ENCODE data around the gene PTPRG. TPM values are rescaled to one million over a fixed set of nuclear protein-coding genes. Genes with fewer than 3 reads are reported as not detected.

The PTPRG gene
- total and polyA plus RNA-seq, 7 donors: 0.69 to 76.3 (median 62.7) TPM

DNA sequence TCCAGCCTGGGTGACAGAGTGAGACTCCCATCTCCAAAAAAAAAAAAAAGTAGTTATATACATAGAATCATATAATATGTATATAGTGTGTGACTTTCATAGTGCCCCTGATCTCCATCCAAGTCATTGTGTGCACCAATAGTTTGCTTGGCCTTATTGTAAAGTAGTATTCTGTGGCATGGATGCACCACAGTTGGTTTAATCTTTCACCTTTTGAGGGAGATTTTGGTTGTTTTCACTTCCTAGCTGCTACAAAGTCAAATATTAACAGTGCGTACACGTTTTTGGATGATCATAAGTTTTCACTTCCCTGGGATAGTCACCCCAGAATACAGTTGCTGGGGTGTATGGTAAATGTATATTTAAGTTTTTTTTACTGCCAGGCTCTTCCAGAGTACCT, 162.8 kb downstream of the PTPRG start:
- H3K9me3 ChIP-seq: no peaks in the 10 kb centered on the region
- no peak for DNase-seq
- no peaks in the 10 kb centered on the region for H3K36me3 ChIP-seq
- TF ChIP-seq POLR2AphosphoS5 (IDR thresholded peaks at IDR 0.05) (no peak), EP300 (IDR thresholded peaks at IDR 0.05) (no peak), POLR2A (IDR thresholded peaks at IDR 0.05) (no peak)
- TF ChIP-seq, protein P1, sequence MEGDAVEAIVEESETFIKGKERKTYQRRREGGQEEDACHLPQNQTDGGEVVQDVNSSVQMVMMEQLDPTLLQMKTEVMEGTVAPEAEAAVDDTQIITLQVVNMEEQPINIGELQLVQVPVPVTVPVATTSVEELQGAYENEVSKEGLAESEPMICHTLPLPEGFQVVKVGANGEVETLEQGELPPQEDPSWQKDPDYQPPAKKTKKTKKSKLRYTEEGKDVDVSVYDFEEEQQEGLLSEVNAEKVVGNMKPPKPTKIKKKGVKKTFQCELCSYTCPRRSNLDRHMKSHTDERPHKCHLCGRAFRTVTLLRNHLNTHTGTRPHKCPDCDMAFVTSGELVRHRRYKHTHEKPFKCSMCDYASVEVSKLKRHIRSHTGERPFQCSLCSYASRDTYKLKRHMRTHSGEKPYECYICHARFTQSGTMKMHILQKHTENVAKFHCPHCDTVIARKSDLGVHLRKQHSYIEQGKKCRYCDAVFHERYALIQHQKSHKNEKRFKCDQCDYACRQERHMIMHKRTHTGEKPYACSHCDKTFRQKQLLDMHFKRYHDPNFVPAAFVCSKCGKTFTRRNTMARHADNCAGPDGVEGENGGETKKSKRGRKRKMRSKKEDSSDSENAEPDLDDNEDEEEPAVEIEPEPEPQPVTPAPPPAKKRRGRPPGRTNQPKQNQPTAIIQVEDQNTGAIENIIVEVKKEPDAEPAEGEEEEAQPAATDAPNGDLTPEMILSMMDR (IDR thresholded peaks at IDR 0.05): no peak
- intact Hi-C loops (cut with DNase I): no loop called here
- H3K4me1 ChIP-seq: peaks cover 0 to 32% (median 19%) of the 10 kb centered on the region in 4 donors
- no peaks in the 10 kb centered on the region for H3K27me3 ChIP-seq
- WGBS, 2 donors: 56 to 77% methylated on average over 2 of the region's 2 CpGs
- H3K27ac ChIP-seq: no peak overlapping the region
- no peak overlapping the region for H3K4me3 ChIP-seq

DNA sequence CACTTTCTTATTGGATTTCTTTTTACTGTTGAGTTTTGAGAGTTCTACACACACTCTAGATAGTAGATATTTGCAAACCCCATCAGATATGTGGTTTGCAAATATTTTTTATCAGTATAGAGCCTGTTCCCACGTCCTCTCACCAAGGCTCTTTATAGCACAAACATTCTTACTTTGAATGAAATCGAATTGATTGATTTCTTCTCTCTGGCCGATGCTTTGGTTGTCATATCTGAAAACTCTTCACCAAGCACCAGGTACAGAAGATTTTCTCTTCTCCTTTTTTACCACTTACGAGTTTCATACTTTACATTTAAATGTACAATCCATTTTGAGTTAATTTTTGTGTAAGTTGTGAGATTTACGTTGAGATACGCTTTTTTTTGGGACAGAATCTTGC, 163.4 kb downstream of the PTPRG start:
- Histone ChIP-seq H3K27ac (no peak overlapping the region), H3K9me3 (no peaks in the 10 kb centered on the region), H3K4me3 (no peak overlapping the region), H3K36me3 (no peaks in the 10 kb centered on the region), H3K27me3 (no peaks in the 10 kb centered on the region), H3K4me1 (peaks cover 0 to 29% (median 19%) of the 10 kb centered on the region in 4 donors)
- TF ChIP-seq POLR2AphosphoS5 (IDR thresholded peaks at IDR 0.05): no peak
- TF ChIP-seq POLR2A (IDR thresholded peaks at IDR 0.05): no peak
- TF ChIP-seq, protein P1 (IDR thresholded peaks at IDR 0.05): no peak
- no peak for TF ChIP-seq EP300 (IDR thresholded peaks at IDR 0.05)
- intact Hi-C loops (cut with DNase I): no loop called here
- WGBS, 2 donors: 90 to 91% methylated on average over 6 of the region's 6 CpGs
- no peak for DNase-seq

DNA sequence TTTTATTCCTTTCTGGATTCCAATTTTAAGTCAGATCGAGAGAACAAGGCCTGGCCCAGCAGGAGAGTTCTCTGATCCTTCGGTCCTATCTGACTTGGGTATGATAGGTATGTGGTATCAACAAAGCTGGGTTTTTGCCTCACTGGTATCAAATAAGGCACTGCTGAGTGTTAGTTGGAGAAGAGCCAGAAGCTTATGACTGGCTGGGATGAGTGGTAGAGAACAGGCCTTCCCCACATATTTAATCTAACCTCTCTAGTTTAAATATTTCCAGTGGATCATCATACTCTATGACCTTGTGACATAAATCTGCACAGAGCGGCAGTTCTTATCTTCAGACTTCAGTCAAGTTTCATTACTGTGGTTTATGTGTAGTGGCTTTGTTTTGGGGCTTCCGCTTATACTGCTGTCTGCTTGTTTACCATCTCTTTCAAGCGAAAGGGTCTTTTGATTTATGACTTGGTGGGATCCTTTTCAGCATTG, 164.5 kb downstream of the PTPRG start:
- H3K27me3 ChIP-seq: no peaks in the 10 kb centered on the region
- no peak overlapping the region for H3K27ac ChIP-seq
- H3K9me3 ChIP-seq: no peaks in the 10 kb centered on the region
- no peaks in the 10 kb centered on the region for H3K36me3 ChIP-seq
- DNase-seq: no peak
- H3K4me1 ChIP-seq: peaks cover 0 to 29% (median 24%) of the 10 kb centered on the region in 4 donors
- no peak for TF ChIP-seq POLR2A (IDR thresholded peaks at IDR 0.05)
- TF ChIP-seq, protein P1 (IDR thresholded peaks at IDR 0.05): no peak
- TF ChIP-seq POLR2AphosphoS5 (IDR thresholded peaks at IDR 0.05): no peak
- no peak for TF ChIP-seq EP300 (IDR thresholded peaks at IDR 0.05)
- H3K4me3 ChIP-seq: no peak overlapping the region
- WGBS, 2 donors: 17 to 65% methylated on average over 5 of the region's 5 CpGs
- intact Hi-C loops (cut with DNase I): no loop called here

DNA sequence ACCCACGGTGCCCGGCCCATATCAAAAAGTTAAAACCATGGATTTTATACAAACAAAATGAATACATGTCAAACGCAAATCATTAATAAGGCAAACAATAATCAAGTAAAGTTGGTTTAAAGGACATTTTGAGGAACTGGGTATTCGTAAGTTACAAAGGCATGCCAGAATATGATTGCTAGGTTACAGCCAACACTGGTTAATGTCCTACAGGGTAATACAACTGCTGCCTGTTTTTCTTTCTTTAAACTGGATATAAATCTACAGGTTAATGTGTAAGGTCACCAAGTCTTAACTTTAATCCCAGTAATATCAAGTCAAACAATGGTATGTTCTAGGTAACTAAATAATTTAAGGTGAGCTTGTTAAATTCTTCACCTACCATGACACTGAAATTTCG, 166.1 kb downstream of the PTPRG start:
- 30 to 72% methylated on average over 5 of the region's 5 CpGs for WGBS, 2 donors
- DNase-seq: no peak
- Histone ChIP-seq H3K36me3 (no peaks in the 10 kb centered on the region), H3K27ac (no peak overlapping the region), H3K4me1 (peaks cover 0 to 32% (median 21%) of the 10 kb centered on the region in 4 donors), H3K9me3 (no peaks in the 10 kb centered on the region), H3K27me3 (no peaks in the 10 kb centered on the region), H3K4me3 (no peak overlapping the region)
- no peak for TF ChIP-seq EP300 (IDR thresholded peaks at IDR 0.05)
- peak in 1 of 4 donors; percentile 18 for TF ChIP-seq POLR2AphosphoS5 (IDR thresholded peaks at IDR 0.05)
- intact Hi-C loops (cut with DNase I): no loop called here

DNA sequence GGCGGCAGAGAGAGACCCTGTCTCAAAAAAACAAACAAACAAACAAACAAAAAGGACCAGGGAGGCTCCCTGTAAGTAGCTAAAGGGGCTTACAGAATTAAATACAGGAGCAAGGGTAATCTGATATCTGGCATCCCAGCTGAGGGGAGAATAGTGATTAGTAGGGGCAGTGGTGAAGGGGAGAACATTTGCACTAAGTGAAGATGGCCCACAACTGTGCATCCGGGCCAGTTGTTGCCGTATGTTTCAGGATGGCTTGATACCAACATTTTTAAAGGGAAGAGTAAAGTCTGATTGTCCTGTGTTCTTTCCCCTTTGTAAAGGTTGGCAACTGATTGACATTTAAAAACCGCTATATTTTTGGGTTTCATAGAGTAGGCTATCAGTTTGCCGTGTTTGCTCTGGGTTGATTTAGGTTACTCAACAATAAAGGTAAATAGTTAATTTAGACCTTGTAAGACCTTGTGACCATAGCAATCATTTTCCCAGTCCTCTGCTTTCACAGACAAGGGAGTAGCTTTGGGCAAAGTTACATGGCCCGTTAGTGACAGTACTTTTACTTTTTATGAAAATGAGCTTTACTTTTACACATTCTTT, 167.8 kb downstream of the PTPRG start:
- Histone ChIP-seq H3K4me3 (no peak overlapping the region), H3K4me1 (peaks cover 0 to 37% (median 28%) of the 10 kb centered on the region in 4 donors), H3K9me3 (no peaks in the 10 kb centered on the region), H3K36me3 (no peaks in the 10 kb centered on the region), H3K27me3 (no peaks in the 10 kb centered on the region), H3K27ac (no peak overlapping the region)
- no peak for DNase-seq
- TF ChIP-seq POLR2AphosphoS5 (IDR thresholded peaks at IDR 0.05): no peak
- no peak for TF ChIP-seq POLR2A (IDR thresholded peaks at IDR 0.05)
- TF ChIP-seq, protein P1 (IDR thresholded peaks at IDR 0.05): no peak
- TF ChIP-seq EP300 (IDR thresholded peaks at IDR 0.05): no peak
- WGBS, 2 donors: 47 to 78% methylated on average over 6 of the region's 6 CpGs
- intact Hi-C loops (cut with DNase I): no loop called here
